Stimulated activated CD8-positive, alpha-beta memory T cell treated with anti-CD3 and anti-CD28 coated beads, Interleukin-4, amount 100 ng/mL, for 1 hour (primary cell): Measurements from ENCODE around the gene DCUN1D1.

ENCODE experiments used
- DNase-seq, 2 donors: peaks; one replicate each; pipeline ENCODE4 v3.0.0-alpha.2; 2020; ENCODE audit warnings: low read depth in 2 of 2, low spot score in 1 of 2

Gene DCUN1D1

GRCh38 chr3:182936239-182936917, 44.0 kb downstream of the DCUN1D1 start:
- no peak for DNase-seq

GRCh38 chr3:182935803-182936202, 44.5 kb downstream of the DCUN1D1 start:
- no peak for DNase-seq

- DNase-seq: no peak
Measured at GRCh38 chr3:182925944-182926337, 54.4 kb downstream of the DCUN1D1 start.

- DNase-seq: no peak
Measured at GRCh38 chr3:182925330-182925943, 54.9 kb downstream of the DCUN1D1 start.

- DNase-seq: no peak
Measured at GRCh38 chr3:182921665-182922355, 58.5 kb downstream of the DCUN1D1 start.

GRCh38 chr3:182920515-182921084, 59.7 kb downstream of the DCUN1D1 start:
- no peak for DNase-seq

GRCh38 chr3:182919866-182920357, 60.4 kb downstream of the DCUN1D1 start:
- DNase-seq: no peak

GRCh38 chr3:182917134-182917533, 63.2 kb downstream of the DCUN1D1 start:
- DNase-seq: no peak

GRCh38 chr3:182914341-182914740, 66.0 kb downstream of the DCUN1D1 start:
- DNase-seq: no peak

- DNase-seq: no peak
Measured at GRCh38 chr3:182913889-182914288, 66.4 kb downstream of the DCUN1D1 start.

- no peak for DNase-seq
Measured at GRCh38 chr3:182912474-182912873, 67.9 kb downstream of the DCUN1D1 start.

- no peak for DNase-seq
Measured at GRCh38 chr3:182911782-182912111, 68.6 kb downstream of the DCUN1D1 start.

- no peak for DNase-seq
Measured at GRCh38 chr3:182910936-182911781, 69.2 kb downstream of the DCUN1D1 start.

- no peak for DNase-seq
Measured at GRCh38 chr3:182909318-182910040, 70.9 kb downstream of the DCUN1D1 start.

- no peak for DNase-seq
Measured at GRCh38 chr3:182908471-182908870, 71.9 kb downstream of the DCUN1D1 start.

GRCh38 chr3:182906036-182906435, 74.3 kb downstream of the DCUN1D1 start:
- no peak for DNase-seq

GRCh38 chr3:182905623-182906022, 74.7 kb downstream of the DCUN1D1 start:
- no peak for DNase-seq

- no peak for DNase-seq
Measured at GRCh38 chr3:182904164-182904563, 76.2 kb downstream of the DCUN1D1 start.

- DNase-seq: no peak
Measured at GRCh38 chr3:182902236-182902635, 78.1 kb downstream of the DCUN1D1 start.

GRCh38 chr3:182896553-182896952, 83.8 kb downstream of the DCUN1D1 start:
- DNase-seq: no peak
